HG03439 (cell line): ENCODE results near the gene DSCAML1.

Experiments
- ATAC-seq: cut with Tn5 transposase; IDR thresholded peaks from one replicate; pipeline ENCODE4 v1.9.1; 2021; ENCODE audit warnings: mild to moderate bottlenecking, moderate library complexity; ENCODE audit not compliant: unreplicated experiment

The DSCAML1 gene

DNA sequence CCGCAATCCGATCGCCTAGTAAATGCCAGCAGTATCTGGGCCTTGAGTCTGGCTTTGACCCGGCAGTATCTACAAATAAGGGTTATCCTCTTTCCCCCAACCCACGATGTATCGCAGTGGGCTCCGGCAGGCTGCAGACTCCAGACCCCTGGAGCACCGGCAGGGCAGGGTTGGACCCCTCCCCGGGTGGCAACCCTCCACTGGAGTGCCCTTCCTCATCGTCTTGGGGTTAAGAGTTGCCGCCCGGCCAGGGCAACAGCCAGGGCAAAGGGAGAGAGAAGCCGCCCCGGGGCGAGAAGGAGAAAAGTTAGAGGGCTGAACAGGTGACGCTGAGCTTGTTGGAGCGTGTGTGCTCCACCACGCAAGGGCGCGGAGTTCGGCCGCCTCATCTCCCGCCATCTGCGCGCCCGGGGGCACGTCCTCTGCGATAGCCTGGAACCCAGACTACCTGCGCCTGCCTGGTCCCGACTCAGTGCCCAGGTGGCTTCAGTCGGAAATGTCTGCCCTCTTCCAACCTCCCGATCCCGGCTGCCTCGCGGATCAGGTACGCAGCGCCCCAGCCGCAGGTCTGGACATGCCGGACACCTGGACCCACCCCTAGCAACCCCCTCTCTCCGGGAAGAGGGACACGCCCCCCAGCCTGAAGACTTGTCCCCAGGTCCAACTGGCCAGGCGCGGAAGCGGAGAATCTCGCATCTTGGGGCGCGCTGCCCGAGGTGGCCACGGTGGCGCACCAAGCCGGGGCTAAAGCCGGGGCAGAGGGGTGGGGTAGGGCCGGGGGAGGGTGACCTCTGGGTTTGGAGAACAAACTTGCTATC, 1.2 kb downstream of the DSCAML1 start:
- no peak for ATAC-seq

DNA sequence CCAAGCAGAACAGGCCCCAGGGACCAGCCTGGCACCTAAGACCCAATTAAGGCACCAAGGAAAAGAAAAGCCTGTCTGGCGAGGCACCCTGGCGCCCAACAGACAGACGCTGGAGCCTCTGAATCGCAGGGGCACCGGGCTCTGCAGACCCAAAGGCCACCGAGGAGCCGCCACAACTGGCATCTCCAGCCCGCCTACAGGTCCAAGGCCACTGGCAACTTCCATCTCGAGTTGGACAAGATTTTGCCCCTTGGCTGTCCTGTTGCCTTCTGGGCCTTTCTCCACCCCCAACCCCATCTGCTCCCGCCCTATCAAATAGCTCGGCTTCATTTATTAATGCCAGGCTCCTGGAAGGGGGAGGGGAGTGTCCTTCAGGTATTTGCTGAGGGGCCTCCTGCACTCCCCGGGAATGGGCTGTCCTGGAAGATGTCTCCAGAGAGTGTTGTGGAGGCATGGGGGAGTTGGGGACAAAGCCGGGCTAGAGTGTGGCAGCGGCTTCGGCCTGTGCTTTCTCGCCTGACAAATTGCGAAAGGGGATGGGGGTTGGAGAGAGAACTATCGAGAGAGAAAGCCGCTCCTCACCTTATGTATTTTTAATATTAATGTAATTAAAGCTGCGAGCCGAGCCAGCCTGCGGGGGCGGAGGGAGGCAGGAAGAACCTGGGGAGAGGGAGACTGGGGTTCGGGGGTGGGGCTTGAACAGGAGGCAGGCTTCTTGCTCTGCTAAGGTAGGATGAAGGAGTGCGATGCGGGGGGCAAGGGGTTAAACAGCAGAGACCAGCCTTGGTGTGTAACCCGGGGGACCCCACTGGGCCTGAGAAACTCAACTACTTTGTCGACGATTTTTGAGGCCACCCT, 2.0 kb downstream of the DSCAML1 start:
- ATAC-seq: no peak

DNA sequence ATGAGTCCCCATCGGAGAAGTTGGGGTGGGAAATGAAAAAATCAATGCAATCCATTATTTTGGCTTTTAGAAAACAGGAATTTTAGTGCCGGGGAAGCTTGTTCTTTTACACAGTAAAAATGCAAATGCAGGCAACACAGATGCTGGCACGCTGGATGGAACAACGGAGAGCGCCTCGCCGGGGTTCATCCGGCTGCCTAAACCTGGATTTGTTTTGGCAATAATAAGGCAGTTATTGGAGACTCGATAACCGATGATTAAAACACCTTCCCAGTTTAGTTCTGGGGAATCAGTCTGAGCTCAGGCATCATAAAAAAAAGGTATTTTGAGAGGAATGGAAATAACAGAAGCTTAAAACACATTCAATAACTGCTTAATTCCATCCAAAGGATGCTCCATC, 2.9 kb downstream of the DSCAML1 start:
- ATAC-seq: no peak

DNA sequence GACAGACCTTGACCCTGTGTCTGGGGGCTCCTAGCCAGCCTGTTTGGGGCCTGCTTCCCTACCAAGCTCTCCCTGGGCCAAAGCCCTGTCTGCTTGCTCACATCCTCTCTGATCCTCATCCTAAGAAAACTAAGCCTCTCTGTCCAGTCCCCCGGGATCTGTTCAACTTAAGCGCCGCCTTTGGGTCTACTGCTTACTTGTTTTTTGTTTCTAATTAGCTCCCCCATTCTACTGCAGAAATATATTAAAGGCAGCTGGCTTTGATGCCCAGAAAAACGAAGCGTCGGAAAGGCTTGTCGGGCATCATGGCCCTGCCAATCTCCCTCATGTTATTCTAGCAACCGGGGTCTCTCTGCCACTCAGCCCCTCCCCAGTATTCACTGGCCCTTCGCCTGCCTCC, 3.4 kb downstream of the DSCAML1 start:
- no peak for ATAC-seq

DNA sequence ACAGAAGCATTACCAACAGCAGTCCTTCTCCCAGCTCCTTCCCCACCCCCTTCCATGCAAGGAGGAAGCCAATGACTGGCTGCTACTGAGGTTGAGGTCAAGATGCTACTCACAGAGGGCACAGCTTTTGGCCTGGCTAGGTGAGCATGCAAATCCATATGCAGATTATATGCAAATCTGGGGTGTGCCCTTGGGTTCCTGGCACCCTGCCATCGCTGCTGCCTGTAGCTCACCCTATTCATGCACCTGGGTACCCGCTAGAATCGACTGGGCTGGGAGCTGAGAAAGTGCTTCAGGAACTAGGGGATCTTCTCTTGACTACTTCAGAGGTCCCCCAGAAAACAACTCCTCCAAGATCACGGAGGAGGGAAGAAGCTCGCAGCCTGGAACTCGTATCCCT, 4.0 kb downstream of the DSCAML1 start:
- no peak for ATAC-seq

DNA sequence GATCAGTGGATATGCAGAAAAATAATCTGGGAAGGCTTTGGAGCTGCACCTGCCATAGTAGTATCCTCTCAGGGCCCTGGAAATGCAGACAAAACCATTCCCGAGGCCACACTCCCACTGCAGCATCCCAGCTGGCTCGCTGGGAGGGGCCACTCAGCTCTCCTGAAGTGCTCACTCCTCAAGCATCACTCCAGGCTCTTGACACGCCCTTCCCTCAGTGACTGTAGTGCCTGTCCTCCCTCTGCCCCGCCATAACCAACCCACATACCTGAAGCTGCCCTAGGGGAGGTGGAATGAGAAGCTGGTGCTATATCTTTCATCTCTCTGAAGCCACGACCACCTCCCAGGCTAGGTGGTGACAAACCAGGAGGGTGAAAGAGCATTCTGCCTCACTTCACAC, 4.8 kb downstream of the DSCAML1 start:
- no peak for ATAC-seq

DNA sequence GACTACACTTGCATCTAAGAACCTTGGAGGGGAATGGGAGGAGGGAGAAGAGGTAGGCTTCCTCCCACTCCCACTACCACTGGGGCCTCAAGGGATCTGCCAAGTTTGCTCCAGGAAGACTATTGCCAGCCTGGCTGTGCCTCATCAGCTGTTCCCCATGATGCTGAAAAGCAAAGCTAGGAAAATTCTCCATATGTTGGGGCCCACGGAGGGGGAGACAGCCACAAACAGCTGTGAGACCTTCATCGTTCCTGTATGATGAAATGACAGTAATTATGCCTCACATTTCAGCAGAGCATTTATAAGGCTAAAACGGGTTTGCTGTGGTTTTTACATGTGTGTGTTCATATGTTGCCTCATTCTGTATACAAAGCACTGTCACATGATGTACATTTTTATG, 6.7 kb downstream of the DSCAML1 start:
- no peak for ATAC-seq

DNA sequence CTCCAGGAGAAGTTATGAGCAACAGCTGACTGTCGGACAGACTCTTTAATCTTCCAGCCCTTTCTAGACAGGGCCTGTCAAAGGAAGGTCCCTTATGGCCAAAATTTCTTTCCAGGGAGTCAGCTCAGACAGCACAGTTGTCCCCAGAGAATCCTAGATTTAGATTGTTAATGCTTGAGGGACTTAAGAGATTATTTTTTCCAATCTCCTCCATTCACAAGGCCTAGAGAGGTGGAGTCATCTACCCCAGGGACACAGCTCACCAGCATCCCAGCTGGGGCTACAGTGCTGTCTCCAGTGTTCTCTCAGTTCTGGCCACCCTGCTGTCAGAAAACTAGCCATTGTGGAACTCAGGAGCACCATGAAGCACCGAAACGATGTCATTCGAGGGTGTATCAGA, 7.8 kb downstream of the DSCAML1 start:
- no peak for ATAC-seq

DNA sequence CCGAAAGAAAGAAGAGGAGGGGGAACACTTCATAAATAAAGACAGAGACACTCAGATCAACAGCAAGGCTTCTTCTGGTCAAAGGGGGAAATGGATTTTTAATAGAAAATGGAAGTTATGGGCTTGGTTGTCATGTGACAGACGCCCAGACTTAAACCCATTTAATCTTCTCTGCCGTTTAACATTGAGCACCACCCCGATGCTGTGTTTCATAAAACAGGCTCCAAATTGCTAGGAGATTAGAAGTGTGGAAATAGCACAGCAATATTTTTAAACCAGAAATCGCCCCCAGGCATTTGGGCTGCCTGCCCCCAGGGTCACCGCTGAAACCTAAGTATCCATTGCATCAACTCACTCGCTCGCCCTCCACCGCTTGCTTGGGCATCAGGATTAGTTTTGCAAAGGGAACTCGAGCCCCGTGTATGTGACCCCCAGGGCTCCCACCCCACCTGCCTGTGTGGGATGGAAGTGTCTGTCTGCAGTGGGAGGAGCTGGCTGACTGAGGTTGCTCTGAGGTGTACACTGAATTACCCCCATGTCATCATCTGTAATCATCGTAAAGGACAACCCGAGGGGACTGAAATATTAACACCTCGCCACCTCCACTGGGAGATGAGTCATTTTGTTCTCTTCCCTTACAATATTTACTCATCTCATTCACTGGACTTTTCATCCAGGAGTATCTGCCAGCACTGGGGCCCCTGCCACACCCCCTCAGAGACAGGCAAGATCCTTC, 10.7 kb downstream of the DSCAML1 start:
- no peak for ATAC-seq

DNA sequence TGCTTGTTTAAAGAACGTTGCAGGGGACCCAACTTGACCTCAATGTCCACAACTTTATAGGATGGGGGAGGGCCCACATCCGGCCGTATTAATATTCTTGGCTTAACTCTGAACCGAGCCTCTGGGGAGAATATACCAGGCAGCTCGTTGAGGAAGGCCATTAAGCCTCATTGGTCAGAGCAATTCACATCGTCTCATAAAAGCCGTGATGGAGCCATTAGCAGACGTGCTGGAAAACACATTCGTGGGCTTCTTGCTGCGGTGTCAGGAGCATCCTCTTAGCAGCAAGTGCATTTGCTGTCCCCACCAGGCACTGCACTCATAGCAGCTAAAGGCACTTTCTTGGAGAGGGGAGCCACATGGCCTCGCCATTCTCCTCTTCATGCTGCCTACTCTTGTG, 14.9 kb downstream of the DSCAML1 start:
- ATAC-seq: no peak

DNA sequence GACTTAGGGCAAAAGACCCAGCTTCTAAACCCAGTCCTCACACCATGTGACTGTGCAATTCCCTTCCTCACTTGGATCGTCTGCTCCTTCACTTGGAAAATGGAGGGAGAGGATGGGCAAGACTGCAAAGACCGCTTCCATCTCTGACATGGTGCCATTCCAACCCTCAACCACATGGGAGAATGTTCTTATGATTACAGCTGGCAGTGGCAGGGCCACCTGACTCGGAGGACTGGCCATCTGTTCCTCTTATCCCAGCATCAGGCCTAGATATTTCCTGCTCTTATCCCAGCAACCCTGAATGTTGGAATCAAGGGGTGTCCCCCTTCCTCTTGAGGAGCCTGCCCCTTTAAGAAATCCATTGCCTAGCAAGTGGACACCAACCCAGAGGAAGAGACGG, 15.4 kb downstream of the DSCAML1 start:
- no peak for ATAC-seq

DNA sequence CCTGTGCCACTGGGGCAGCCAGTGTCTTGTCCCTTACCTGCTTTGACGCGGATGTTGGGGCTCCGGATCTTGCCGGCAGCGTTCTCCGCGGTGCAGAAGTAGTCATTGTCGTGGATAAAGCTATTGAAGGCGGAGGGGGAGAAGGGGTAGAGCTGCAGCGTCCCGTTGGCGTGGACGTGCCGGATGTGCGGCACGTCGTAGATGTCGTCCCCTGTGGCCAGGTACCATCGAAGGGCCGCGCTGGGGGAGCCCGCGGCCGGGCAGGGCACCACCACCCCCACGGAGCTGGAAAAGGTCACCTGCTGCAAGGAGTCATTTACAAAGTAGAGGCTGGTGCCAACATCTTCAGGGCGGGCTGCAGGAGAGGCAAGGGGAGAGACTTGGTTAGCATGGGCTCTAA, 16.6 kb downstream of the DSCAML1 start:
- ATAC-seq: no peak

DNA sequence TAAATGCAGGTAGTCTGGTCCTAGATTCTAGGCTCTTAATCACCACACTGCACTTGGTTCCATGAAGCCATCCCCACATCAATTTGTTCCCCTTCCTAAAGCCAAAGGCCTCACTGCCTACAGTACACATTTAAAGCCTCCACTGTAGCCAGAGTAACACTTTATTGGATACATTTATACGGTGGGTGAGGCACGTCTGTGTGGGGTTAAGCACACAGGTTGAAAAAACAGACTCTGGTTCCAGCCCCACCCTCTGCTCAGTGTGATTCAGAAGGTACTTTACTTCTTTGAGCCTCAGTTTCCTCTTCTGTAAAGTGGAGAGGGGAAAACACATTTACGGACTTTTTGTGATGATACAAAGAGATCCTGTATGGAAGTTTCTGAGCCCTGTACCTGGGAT, 22.5 kb downstream of the DSCAML1 start:
- ATAC-seq: no peak

DNA sequence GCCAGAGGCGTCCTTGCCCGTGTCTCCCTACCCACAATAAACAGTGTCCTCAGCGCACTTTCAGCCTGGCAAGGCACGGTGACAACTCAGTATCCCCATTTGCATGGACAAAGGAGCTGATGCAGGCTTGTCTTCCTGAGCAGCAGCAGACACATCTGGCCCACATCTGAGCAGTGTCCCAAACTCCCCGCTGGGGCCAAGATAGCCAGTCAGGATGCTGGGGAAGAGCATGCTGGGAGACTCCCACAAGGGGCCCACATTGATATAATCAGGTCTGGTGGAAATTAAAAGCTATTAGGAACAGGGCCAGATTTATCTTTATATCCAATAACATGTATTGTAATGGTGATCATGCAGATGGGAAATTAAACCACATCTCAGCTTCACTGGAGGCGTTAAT, 24.7 kb downstream of the DSCAML1 start:
- ATAC-seq: no peak

DNA sequence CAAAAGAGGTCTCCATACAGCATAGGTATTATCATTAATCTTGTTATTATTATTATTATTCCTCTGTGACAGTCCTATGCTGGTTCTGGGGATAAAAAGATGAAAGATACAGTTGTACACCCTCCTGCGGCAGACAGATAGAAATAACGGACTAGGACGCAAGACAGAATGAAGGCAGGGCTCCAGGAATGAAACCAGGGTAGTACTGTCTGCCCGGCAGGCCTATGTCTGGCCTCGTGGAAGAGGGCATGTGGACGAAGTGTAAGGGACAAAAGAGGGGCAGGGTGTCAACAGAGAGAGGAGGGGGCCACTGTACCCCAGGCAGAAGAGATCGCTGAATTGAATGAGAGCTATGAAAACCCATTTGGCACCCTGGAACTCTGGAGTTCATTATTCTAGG, 25.2 kb downstream of the DSCAML1 start:
- ATAC-seq: no peak

DNA sequence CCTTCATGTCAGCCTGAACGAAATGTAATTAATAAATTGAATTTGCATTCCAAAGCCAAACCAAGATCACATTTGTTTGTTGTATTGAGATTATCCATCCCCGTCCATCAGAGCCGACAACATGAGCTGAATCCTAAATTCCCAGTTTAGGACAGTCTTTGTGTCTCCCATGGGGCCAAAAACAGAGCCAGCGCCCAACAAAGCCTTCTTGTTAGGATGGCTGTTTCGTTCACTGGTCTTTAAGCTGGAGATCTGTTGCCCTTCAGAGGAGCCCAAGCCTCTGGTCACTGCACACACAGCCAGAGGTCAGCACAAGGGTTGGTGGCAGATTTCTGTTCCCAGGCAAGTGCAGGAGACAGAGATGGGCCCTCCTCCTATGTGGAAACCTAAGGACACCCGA, 25.8 kb downstream of the DSCAML1 start:
- no peak for ATAC-seq

DNA sequence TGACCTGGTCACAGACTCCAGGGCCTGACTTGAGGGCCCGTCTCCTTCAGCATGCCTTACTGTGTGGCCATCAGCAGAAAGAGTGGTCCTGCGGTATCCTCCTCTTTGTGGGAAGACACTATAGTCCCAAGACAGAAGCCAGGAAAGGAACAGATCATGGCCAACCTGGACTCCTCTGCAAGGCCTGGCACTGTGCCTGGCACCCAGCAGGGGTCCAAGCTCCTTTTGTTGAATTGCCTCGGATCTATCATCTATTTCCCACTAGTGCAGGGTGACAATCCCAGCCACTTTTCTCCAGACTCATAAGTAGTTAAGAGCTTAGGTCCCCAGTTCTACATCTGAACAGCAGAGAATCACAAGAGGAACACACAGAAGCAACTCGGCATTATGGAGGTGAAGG, 27.0 kb downstream of the DSCAML1 start:
- ATAC-seq: no peak

DNA sequence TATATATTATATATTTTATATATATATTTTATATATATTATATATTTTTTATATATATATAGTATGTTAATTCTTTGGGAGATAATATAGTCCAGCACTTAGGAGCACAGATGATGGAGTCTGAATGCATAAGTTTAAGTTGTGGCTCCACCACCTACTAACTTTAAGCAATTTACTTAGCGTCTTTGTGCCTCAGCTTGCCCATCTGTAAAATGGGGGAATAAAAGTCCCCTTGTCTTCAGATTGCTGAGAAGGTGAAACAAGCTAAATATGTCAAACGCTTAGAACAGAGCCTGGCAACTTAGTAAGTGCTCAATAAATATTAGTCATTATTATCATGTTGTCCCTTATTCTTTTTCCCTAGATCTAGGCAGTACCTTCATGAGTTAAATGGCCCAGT, 27.5 kb downstream of the DSCAML1 start:
- no peak for ATAC-seq

DNA sequence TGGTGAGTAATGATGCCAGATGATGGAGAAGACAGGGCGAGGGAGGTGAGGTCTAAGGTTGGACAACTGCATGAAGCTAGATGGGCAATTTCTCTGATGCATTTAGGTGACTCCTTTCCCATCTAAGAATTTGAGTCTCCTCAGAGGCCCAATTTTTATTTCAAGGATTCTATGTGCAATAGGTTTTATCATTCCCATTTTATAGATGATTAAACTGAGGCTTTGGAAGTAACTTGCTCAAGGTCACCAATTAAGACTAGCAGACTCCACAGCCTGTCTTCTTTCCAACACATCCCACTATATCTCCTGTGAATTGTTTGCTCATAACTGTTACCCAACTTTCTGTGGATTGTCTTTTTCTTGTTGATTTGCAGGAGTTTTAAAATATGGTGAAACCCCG, 28.5 kb downstream of the DSCAML1 start:
- no peak for ATAC-seq

DNA sequence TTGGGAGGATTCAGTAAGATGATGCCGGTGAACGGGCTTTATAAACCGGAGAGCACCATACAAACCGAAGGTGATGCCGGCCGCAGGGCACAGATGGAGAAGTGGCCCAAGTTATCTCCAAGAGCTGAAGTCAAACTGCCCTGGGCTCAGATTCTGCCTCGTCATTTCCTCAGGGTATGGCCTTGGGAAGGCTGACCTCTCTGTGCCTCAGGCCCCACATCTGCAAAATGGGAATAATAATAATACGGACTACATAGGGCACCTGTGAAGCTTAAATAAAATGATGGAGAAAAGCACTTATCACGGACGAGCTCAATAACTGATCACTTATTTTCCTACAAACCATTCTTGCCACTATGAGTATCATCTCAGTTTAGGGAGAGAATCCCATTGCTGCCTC, 29.9 kb downstream of the DSCAML1 start:
- no peak for ATAC-seq

DNA sequence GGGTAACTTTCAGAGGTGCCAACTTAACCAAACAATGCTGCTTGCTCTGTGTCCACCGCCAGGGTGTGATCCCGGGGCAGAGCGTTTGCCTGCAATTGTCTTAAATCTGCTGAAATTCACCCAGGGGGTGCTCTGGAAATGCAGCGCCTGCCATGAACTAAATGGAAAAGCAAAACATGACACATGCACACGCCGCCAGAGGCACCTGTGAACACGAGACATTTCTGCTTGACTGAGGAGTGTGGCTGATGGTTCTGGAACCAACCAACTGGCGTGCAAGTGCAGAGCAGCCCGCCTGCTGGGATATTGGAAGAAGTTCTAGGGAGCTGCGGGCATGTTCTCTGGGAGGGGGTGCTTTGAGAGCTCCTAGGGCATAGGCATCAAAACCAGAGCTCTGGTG, 30.4 kb downstream of the DSCAML1 start:
- no peak for ATAC-seq

DNA sequence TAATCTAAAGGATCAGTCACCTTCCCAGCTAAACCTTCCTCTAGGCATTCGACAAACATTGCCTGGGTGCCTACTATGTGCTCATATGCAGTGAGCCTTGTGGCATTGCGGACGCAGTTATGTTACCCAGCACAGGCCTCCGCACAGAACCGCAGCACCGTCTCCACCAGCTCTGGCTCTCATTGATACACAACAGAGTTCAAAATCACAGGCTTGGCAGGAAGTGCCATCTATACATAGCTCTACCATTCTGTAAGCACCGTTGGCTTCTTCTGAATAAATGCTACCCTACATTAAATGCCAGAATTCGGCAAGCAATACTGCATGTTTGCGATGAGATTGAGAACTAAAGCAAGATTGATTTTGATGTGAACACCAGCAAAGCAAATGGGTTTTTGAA, 31.0 kb downstream of the DSCAML1 start:
- no peak for ATAC-seq
